Mucosa of descending colon (tissue), 3 donors: ENCODE measurements around the gene C11orf86. TPM values are rescaled to one million over a fixed set of nuclear protein-coding genes. Genes with fewer than 3 reads are reported as not detected.
"Not testable (repeated sequence)": the region's sequence is repeated elsewhere in the genome, so short reads cannot be mapped to it uniquely, and the experiment has no call there.

Source experiments
- ATAC-seq: fragments of 200-7000 bp; cut with Tn5 transposase; one replicate; pipeline ENCODE4 v1.9.1; 2020; ENCODE audit warnings: mild to moderate bottlenecking, moderate library complexity
- DNase-seq, 3 donors: peaks; one replicate each; pipeline ENCODE4 v3.0.0-alpha.2; 2020
- H3K36me3 ChIP-seq: fragments of 200-600 bp; one replicate; pipeline ENCODE4 v1.8.0; 2021; ENCODE audit warnings: low read depth, mild to moderate bottlenecking
- H3K4me1 ChIP-seq: fragments of 200-600 bp; one replicate; pipeline ENCODE4 v1.8.0; 2021; ENCODE audit warnings: low read depth, mild to moderate bottlenecking
- H3K4me3 ChIP-seq: fragments of 200-600 bp; one replicate; pipeline ENCODE4 v1.8.0; 2021; ENCODE audit warnings: mild to moderate bottlenecking
- H3K9me3 ChIP-seq: fragments of 200-600 bp; one replicate; pipeline ENCODE4 v1.8.0; 2021; ENCODE audit warnings: mild to moderate bottlenecking
- CTCF ChIP-seq: fragments of 200-600 bp; IDR thresholded peaks from one replicate; pipeline ENCODE4 v1.8.0; 2022; ENCODE audit warnings: antibody characterized with exemption, mild to moderate bottlenecking
- intact Hi-C, 2 donors: fragments of 100-400 bp; cut with DNase I in 1 of 2; cut with micrococcal nuclease in 1 of 2; formaldehyde crosslinking; loops; one replicate each; pipeline versions ENCODE4 v1.11.0 to v1.11.1; 2022; cut with DNase I, micrococcal nuclease
- total RNA-seq, 3 donors: library from RNA; stranded (reverse); fragmentation: NEBNext Ultra II Directional in 2 of 3; extraction: Animal tissue kit (Norgen Biotek cat#: 25700) in 2 of 3; gene quantifications; one replicate each; pipeline versions ENCODE4 v1.2.1 to v1.2.4, GENCODE V29; 2021 to 2023
- donor health status: DM: no; HTN: no; CAD: no; lungs with moderate emphysema.
- donor health status: DM: no; HTN: no; CAD: no.
- donor health status: DM: no; HTN: yes; CAD: no.

The C11orf86 gene
- total RNA-seq, 3 donors from 2014 or later = 26.9 to 51.5 (median 38.3) TPM

GRCh38 chr11:66999555-66999954, 24.5 kb downstream of the C11orf86 start:
- Histone ChIP-seq H3K9me3 (no peaks in the 10 kb centered on the region), H3K36me3 (no peaks in the 10 kb centered on the region), H3K4me3 (no peak overlapping the region), H3K4me1 (no peaks in the 10 kb centered on the region)
- ATAC-seq (no peak), DNase-seq (no peak)
- no peak for TF ChIP-seq CTCF
- intact Hi-C loops = no loop called here

- Histone ChIP-seq H3K36me3 (no peaks in the 10 kb centered on the region), H3K4me1 (no peaks in the 10 kb centered on the region), H3K9me3 (no peaks in the 10 kb centered on the region), H3K4me3 (no peak overlapping the region)
- intact Hi-C loops = no loop called here
- no peak for DNase-seq
- no peak for ATAC-seq
- no peak for TF ChIP-seq CTCF
Measured at GRCh38 chr11:67001332-67001731, 26.2 kb downstream of the C11orf86 start.

- ATAC-seq = no peak
- Histone ChIP-seq H3K4me3 (no peak overlapping the region), H3K36me3 (no peaks in the 10 kb centered on the region), H3K4me1 (no peaks in the 10 kb centered on the region), H3K9me3 (no peaks in the 10 kb centered on the region)
- no peak for TF ChIP-seq CTCF
- DNase-seq = no peak
- intact Hi-C loops = no loop called here
Measured at GRCh38 chr11:67002297-67002913, 27.3 kb downstream of the C11orf86 start.

GRCh38 chr11:67002921-67003411, 27.9 kb downstream of the C11orf86 start:
- TF ChIP-seq CTCF = no peak
- no peaks in the 10 kb centered on the region for H3K36me3 ChIP-seq
- H3K4me3 ChIP-seq = no peak overlapping the region
- no peaks in the 10 kb centered on the region for H3K4me1 ChIP-seq
- DNase-seq (no peak), ATAC-seq (no peak)
- H3K9me3 ChIP-seq = no peaks in the 10 kb centered on the region
- intact Hi-C loops = no loop called here

GRCh38 chr11:67005200-67005599, 30.1 kb downstream of the C11orf86 start:
- DNase-seq, H3K4me3 ChIP-seq, intact Hi-C loops, H3K4me1 ChIP-seq, H3K36me3 ChIP-seq, ATAC-seq, H3K9me3 ChIP-seq: not testable (repeated sequence)

GRCh38 chr11:67006029-67006884, 31.2 kb downstream of the C11orf86 start:
- Histone ChIP-seq H3K4me1 (no peaks in the 10 kb centered on the region), H3K36me3 (no peaks in the 10 kb centered on the region), H3K9me3 (no peaks in the 10 kb centered on the region), H3K4me3 (no peak overlapping the region)
- intact Hi-C loops = no loop called here
- TF ChIP-seq CTCF = no peak
- DNase-seq (no peak), ATAC-seq (no peak)
